NCI-H2227 treated with DMSO at 0.1 percent for 48 hours (cell line): ENCODE data around the gene SLC66A3.
A peak's percentile ranks its signal among the peaks of the same experiment; 100 is the strongest.

ENCODE experiments used
- DNase-seq: peaks from one replicate; lab custom pipeline; 2025; lab: John Stamatoyannopoulos, UW

Gene SLC66A3

DNA sequence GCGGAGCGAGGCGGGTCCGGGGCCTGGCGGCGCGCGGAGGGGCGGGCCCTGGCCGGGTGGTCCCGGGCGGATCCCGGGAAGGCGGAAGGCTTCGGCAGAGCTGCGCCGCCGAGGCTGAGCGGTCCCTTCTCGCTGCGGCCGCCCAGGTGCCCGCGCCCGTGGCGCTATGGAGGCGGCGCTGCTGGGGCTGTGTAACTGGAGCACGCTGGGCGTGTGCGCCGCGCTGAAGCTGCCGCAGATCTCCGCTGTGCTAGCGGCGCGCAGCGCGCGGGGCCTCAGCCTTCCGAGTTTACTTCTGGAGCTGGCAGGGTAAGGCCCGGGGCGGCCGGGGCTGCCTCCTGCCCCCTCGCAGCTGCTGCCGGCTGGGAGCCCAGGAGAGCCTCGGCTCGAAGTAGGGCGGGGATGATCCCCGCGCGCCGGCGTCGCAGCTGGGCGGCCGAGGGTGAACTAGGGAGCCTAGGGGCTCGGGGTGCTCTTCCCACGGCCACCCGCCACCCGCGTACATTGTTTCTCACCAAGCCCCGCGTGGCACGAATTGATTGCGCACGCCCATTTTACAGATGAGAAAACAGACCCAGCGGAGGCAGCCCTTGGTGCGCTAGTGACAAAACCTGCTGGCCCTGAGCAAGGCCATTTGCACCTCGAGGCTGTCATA is at the start of gene SLC66A3:
Gene SLC66A3 (plus strand): TSS at position 87 of the 655 bp plus-strand sequence. CDS start 80 bp downstream, at position 167.
- DNase-seq, result peak; percentile 90

DNA sequence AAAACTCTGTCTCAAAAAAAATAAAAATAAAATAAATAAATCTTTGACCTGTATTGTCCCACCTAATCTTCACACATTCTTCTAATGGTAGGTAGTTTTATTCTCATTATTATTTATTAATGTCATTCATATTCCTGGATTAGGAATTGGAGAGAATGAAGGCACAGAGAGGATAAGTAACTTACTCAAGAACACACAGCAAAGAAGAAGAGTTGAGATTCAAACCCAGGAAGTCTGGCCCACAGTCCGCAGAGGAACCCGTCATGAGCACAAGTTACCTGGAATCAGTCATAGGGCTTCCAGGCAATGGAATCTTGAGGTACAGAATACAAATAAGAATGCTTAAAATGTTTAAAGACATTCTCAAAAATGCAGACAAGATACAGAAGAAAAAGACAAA is 46.3 kb upstream of the SLC66A3 start:
- no peak for DNase-seq

DNA sequence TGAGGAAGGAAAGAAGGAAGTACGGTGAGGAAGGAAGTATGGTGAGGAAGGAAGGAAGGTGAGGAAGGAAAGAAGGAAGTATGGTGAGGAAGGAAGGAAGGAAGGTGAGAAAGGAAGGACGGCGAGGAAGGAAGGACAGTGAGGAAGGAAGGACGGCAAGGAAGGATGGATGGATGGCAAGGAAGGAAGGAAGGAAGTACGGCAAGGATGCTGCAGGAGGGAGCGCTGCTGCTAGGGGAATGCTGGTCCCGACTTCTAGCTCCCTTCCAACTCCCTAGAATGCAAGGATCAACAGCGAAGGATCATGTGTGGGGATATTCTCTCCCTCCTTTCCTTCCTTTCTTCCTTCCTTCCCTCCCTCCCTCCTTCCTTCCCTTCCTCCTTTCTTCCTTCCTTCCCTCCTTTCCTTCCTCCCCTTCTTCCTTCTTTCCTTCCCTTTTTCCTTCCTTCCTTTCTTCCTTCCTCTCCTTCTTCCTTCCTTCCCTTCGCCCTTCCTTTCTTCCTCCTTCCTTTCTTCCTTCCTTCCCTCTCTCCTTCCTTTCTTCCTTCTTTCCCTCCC is 42.3 kb upstream of the SLC66A3 start:
- DNase-seq, result no peak

DNA sequence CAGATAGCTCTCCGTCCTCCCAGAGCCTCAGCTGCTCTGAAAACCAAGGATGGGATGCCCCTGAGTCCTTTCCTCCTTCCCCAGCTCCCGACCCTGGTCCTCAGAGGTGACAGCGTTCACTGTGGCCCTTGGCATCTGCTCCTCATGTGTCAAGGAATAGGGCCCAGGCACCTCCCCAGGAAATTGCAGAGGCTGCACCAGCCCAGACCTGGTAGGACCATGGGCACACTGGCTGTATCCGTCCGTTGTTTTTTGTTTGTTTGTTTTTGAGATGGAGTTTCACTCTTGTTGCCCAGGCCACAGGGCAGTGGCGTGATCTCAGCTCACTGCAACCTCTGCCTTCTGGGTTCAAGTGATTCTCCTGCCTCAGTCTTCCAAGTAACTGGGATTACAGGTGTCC is 37.5 kb upstream of the SLC66A3 start:
- no peak for DNase-seq

DNA sequence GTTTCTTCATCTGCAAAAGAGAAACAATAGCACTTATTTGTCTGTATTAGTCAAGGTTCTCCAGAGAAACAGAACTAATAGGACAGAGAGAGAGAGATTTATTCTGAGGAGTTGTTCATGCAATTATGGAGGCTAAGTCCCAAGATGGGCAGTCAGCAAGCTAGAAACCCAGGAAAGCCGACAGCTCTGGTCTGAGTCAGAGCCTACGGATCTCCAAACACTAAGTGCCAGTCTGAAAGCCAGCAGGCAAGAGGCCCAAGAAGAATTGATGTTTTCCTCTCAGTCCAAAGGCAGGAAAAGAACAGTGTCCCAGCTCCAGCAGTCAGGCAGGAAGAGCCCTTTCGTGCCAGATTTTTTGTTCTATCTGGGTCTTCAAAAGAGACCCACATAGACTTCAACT is 36.5 kb upstream of the SLC66A3 start:
- no peak for DNase-seq

DNA sequence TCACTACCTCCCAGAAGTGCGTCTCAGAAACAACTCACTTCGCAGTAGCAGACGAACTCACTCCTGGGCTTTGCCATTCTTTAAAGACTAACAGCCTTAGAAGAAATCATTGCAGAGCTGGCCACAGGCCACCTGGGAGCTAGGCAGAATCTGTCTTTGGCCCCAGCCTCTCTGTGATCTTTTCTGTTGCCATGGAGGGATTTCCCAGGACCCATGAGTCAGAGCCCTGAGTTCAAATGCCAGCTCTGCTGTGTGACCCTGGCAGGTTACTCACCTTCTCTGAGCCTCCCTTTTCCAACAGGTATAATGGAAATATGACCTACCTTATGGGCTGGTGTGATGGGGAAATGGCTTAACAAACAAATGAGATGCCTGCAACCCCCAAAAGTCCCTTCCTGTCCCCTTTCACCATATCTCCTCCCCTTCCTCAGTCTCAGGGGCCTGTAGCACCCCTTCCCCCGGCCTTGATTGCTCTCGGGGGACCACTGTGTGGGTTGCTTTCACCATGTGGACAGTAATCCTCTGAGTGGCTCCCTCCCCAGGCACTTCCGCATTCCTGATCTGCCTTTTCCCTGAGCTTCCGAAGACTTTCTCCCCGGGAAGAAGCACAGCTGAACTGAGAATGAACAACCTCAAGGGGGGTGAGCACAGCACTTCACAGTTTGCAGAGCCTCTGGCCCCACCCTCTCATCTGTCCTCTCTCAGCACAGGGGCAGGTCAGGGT is 34.0 kb upstream of the SLC66A3 start:
- DNase-seq, result no peak

DNA sequence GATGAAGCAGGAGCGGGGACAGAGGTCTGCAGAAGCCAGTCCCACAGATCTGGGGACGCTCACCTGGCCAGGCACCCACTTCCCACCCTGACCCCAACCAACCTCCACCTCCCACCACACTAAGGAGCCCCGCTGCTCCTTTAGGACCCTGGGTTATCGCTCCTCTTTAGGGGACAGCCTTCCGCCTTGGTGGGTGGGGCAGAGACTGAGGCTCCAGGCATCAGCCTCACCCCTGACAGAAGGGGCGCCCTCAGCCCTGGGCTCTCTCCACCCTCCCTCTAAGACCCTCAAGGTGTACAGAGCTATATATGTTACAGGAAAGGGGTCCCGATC is 33.5 kb upstream of the SLC66A3 start:
- no peak for DNase-seq

DNA sequence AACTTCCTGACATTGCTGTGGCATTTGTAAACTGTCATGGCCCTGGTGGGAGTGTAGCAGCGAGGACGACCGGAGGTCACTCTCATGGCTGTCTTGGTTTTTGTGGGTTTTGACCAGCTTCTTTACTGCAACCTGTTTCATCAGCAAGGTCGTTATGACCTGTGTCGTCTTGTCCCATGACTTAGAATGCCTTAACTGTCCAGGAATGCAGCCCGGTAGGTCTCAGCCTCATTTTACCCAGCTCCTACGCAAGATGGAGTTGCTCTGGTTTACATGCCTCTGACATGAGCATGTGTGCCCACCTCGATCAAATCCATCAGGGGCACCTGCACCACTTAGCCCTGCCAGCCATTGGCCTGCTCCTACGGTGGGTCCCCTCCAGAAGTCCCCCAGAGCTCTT is 32.9 kb upstream of the SLC66A3 start:
- DNase-seq, result no peak

DNA sequence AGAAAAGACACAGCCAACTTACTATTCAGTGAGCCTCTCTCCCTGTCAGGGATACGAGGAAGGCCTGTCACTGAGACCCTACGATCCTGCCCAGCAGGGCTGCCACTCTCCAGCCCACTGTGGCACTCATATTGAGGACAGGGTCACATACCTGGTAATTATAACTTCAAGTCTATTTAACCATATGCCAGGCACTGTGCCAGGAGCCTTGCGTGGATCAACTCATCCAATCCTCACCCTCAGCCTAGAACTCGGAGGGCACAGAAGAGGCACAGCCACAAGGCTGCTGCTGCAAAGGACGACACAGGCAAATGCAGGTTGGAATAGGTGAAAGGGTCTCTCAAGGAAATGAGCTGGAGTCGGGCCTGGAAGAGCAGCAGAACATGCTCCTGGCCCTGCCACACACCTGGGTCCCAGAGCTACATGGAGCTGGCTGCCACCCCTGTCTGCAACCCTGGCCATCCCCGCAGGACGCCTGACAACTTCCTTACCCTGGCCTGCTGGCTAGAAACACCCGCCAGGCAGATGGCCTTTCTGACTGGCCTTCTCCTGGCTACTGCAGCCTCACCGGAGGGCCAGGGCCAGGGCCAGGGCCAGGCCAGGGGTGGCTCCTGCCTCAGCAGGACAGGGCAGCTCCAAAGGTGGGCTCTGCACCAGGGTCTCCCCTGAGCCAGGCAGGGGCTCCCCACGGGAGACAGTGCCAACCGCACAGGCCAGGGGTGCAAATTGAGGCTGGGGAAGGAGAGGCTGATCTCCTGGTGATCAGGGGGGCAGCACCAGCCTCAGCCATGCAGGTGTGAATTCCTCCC is 32.1 kb upstream of the SLC66A3 start:
- peak; percentile 11 for DNase-seq

DNA sequence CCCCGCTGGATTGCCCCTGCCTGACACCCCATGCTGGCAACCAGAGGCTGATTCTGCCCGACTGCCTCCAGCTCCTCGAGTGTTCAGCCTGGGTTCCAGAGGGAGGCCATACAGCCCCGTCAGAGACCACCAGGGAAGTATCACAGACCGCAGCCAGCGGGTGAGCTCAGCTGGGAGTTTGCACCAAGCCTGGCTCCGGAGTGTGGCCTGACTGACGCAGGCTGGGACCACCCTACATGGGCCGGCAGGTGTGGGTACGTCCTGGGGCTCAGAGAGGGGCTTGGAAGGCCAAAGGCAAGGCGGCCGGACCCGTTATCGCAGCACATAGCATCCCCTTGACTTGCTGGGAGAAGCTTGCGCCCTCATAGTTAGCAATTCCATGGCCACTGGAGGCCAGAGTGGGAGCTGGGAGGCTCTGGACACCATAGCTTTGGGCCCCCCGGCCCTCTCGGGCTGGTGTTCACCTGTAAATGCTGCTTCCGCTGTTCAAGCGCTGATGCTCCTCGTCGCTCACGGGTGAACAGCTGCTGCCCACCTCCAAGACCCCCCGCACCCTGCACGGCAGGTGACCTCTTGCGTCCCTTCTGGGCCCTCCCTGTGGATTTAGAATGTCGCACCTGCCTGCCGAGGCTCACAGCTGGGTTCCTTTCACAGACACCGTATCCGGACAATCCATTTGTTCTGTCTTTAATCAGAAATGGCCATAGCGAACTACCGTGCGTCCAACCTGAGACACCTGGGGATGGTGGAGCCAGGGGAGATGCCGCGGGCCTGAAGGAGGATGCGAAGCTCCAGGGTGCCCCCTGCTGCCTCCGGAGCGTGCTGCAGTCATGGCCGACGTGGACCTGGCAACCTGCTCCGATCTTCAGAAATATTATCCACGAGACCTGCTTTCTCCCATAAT is 31.2 kb upstream of the SLC66A3 start:
- peak; percentile 37 for DNase-seq

DNA sequence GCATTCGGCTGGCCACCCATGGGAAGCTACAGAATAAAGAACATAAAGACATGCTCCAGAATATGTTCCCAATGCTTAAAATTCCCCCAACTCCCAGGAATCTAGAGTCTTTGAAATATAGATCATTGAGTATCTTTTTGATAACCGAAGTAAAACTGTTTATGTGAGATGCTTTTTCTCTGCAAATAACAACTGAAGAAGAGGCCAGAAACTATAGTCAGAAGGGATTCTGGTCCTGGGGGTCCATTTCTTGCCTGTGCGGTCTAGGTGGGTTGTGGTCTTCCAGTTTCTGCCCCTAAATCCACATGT is 30.6 kb upstream of the SLC66A3 start:
- no peak for DNase-seq

DNA sequence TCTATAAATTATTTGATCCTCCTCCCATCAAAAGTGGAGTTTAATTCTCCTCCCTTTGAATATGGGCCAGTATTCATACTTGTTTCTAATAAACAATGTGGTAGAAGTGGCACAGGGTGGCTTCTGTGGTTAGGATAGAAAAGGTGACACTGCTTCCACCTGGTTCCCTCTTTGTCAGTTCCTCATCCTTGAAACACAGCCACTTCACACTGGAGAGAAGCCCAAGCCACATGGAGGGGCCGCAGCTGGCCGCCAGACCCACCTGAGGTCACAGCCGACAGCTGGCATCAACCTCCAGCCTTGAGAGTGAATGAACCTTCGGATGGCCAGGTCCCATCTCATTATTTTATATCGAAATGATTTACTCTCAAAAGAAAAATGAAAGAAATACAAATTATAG is 27.5 kb upstream of the SLC66A3 start:
- no peak for DNase-seq

DNA sequence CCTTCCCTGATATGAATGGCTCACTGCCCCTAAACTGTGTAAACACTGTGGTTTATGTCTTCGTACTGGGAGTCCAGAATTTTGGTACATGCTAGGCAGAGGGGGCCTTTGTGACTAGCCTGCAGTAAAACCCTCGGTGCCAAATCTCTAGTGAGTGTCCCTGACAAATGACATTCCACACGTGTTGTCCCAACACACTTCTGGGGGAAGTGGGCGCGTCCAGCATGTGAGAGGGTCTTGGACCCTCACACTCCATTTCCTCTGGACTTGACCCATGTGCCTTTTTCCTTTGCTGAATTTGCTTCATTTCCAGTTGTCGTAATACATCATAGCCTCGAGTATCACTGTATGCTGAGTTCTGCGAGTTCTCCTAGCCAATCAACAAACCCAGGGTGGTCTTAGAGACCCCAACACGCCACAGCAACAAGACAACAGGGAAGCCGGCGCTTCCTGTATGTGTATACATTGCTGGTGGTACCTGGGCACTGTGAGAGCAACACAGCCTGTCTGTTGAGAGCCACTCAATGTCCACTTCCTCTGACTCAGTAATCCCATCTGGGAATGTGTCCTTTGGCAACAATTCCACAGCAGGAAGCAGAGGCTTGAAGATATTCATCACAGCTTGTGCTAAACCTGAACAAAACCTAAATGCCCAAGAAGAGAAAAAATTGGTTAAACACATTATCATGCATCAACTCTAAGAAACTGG is 26.9 kb upstream of the SLC66A3 start:
- no peak for DNase-seq

DNA sequence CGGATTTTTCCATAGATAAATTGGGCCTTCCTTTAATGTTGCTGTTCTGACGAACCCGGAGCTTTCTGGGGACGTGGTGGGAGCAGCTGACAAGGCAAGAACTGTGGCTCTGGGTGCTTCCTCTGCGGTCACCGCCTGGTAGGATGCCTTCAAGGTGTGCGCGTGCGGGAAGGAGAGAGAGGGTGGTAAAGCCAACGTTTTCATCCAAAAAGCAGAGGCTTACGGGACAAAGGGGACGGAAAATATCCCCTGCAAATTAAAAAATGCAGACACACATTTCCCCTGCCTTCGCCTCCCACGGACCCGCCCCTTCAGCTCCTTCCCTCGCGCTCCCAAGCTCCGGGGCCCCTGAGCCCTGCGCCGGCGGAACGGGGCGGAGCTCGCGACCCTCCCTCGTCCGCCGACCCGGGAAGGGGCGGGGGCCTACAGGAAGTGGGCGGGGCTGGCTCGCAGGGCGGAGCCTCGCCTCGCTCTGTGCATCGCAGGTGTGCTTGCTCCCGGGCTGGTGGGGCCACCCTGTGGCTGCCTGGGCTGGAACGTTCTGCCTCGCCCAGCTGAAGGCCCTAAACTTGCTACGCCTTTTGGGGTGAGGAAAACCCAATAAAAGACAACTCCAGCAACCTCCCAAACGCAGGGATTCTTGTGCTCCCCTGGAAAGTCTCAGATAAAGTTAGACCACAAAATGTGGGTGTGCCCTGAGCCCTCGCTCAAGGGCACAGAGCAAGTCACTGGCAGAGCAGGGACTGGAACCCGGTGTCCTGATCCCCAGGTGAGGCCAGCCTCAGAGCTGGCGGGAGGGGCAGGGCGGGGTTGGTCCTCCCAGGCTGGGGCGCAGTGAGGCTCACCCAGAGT is 25.4 kb upstream of the SLC66A3 start:
- DNase-seq, result peak; percentile 71

DNA sequence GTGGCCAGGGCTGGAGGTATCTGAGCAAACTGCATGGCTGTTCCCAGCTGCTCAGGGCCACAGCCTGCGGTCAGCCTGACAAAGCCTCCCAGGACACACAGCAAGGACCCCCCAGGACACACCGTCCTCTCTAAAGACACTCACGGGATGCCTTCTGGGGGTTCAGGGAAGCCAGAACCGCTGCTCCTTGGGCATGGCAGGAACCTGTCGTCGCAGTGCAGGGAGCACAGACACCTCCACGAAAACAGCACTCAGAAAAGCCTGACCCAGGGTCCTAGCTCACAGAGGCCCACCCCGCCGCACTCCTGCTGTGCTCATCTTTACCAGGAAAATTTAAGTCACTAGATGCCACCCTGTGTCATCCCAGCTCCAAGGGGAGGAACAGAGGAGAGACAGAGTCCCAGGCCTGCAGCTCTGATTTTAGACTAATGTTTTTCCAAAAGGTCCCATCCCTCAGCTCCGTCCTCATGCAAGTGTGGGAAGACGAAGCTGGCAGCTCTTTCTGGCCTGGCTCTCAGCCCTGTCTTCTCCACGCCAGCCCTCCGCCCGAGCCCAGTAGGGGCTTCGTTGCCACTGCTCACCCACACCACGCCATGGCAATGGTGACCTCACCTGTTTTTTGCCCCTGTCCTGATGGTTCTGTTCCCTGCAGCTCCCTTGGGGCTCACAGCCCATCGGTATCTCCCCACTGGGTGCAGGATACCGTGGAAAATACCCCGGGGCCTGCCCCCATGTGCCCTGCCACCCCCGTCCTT is 23.9 kb upstream of the SLC66A3 start:
- no peak for DNase-seq

DNA sequence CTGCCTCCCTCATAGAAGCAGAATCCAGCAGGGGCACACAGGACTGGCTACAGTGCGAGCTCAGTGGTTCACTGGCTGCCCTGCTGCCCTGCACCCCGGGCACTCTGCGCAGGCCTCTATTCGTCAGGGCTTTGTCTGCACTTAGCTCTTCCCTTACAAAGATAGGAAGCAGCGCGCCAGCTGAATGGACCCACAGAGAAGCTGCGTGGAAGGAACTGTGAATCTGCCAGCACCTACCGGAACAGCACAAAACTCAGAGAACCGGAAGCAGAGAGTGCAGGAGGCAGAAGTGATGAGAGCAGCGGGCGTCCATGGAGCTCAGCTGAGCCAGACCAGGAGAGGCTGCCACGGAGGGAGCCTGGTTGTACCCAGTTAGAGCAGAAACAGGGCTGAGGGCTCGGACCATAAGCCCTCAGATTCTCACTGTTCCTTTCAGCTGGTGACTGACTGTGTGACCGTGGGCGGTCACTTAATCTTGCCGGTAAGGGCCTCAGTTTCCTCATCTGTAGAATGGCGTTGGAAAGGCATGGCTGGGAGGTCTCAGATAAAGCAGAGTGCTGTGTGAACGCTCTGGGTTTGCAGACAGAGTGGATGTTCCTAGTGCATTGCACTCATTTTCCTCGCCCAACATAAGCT is 23.1 kb upstream of the SLC66A3 start:
- DNase-seq, result no peak

DNA sequence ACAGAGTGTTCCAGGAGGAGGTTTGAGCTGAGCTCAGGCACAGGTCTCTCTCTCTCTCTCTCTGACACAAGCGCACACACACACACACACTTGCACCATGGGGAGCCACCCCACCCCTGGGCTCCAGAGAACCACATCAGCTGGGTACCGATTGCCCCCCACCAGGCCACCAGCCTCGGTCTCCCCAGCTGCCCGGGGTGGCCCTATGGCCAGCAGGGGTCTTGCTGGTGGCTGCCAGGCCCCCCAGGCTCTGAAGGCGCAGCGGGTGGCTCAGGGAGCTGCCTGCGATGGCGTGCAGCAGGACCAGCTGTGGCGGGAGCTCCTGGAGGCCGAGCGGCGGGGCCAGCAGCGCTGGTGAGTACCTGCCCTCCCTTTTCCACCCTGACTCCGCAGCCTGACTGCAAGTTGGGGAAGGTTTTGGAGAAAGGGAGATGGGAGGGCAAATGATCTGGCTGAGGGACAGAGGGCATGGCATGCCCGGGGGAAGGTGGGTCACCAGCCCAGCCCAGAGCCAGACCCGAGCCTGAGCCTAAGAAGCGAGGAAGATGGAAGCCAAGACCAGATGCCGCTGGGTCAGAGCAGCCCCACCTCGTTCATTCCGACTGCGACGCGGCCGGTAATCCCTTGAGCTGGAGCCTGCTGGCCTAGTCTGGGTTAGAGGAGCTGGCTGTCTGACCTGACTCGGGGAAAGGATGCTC is 21.9 kb upstream of the SLC66A3 start:
- no peak for DNase-seq

DNA sequence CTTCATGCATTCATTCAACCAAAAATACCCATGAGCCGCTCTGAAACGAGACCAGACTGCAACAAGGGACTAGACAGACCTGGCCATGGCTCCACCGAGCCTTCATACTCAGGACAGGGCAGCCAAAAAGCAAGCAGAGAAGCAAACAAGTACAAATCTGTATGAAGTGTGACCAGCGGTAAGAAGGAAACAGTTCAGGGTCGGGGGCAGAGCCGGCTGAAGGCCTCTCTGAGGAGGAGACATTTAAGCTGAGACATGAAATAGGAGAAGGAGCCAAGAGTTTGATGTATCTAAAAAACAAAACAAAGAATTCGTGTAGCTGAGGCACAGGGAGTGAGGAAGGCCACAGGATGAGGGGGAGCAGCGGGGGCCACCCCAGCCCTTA is 21.3 kb upstream of the SLC66A3 start:
- no peak for DNase-seq

DNA sequence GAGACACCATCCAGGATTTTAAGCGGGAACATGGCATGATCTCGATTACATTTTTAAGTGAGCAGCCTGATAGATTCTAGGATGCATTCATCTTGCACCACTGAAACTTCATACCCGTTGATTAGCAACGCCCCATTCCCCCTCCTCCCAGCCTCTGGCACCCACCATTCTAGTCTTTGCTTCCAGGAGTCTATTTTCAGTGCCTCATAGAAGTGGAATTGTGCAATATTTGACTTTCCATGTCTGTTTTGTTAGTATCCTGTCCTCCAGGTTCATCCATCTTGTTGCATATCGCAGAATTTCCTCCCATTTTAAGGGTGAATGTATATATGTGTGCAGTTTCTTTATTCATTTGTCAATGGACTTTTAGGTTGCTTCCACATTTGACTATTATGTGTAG is 20.9 kb upstream of the SLC66A3 start:
- no peak for DNase-seq
